ENCODE measurements around the gene AQR.

AQR gene

GRCh38 chr15:34841262-34841725 lies 128.2 kb downstream of the AQR start:
- H3K4me1 ChIP-seq (ENCODE audit: insufficient read depth, low read length) = no peaks in the 10 kb centered on the region
- no peaks in the 10 kb centered on the region for H3K9me3 ChIP-seq (ENCODE audit: insufficient read depth, low read length, severe bottlenecking)
- no peak overlapping the region for H3K4me2 ChIP-seq (ENCODE audit: insufficient read depth, low read length)
- no peaks in the 10 kb centered on the region for H3K27me3 ChIP-seq (ENCODE audit: insufficient read depth, low read length, poor library complexity)
- H3K27ac ChIP-seq (ENCODE audit: low read length) = no peak overlapping the region
- H2AFZ ChIP-seq (ENCODE audit: low read depth, low read length) = no peak overlapping the region
- H3K79me2 ChIP-seq (ENCODE audit: insufficient read depth, low read length) = no peaks in the 10 kb centered on the region
- H3K4me3 ChIP-seq (ENCODE audit: low read depth in 1 of 2, low read length in 2 of 2) = no peak overlapping the region
- no peaks in the 10 kb centered on the region for H4K20me1 ChIP-seq (ENCODE audit: insufficient read depth, low read length)
- no peak overlapping the region for H3K9ac ChIP-seq (ENCODE audit: low read depth, low read length)
- no peak for DNase-seq
- TF ChIP-seq, protein P1, sequence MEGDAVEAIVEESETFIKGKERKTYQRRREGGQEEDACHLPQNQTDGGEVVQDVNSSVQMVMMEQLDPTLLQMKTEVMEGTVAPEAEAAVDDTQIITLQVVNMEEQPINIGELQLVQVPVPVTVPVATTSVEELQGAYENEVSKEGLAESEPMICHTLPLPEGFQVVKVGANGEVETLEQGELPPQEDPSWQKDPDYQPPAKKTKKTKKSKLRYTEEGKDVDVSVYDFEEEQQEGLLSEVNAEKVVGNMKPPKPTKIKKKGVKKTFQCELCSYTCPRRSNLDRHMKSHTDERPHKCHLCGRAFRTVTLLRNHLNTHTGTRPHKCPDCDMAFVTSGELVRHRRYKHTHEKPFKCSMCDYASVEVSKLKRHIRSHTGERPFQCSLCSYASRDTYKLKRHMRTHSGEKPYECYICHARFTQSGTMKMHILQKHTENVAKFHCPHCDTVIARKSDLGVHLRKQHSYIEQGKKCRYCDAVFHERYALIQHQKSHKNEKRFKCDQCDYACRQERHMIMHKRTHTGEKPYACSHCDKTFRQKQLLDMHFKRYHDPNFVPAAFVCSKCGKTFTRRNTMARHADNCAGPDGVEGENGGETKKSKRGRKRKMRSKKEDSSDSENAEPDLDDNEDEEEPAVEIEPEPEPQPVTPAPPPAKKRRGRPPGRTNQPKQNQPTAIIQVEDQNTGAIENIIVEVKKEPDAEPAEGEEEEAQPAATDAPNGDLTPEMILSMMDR (IDR thresholded peaks at IDR 0.05; ENCODE audit: borderline replicate concordance, extremely low read depth, low read length, poor library complexity, severe bottlenecking) = no peak
- TF ChIP-seq EZH2 (IDR thresholded peaks at IDR 0.05; ENCODE audit: borderline replicate concordance, low read depth, low read length, severe bottlenecking) = no peak
- no peak for ATAC-seq (ENCODE audit: insufficient read depth, low read depth)
- no peaks in the 10 kb centered on the region for H3K36me3 ChIP-seq (ENCODE audit: insufficient read depth, low read length)

GRCh38 chr15:34838282-34838681 lies 131.3 kb downstream of the AQR start:
- Histone ChIP-seq H2AFZ (ENCODE audit: low read depth, low read length) (no peak overlapping the region), H3K9ac (ENCODE audit: low read depth, low read length) (no peak overlapping the region), H3K79me2 (ENCODE audit: insufficient read depth, low read length) (no peaks in the 10 kb centered on the region), H3K27me3 (ENCODE audit: insufficient read depth, low read length, poor library complexity) (no peaks in the 10 kb centered on the region), H3K4me1 (ENCODE audit: insufficient read depth, low read length) (no peaks in the 10 kb centered on the region), H3K36me3 (ENCODE audit: insufficient read depth, low read length) (no peaks in the 10 kb centered on the region), H3K9me3 (ENCODE audit: insufficient read depth, low read length, severe bottlenecking) (no peaks in the 10 kb centered on the region), H3K27ac (ENCODE audit: low read length) (no peak overlapping the region), H4K20me1 (ENCODE audit: insufficient read depth, low read length) (no peaks in the 10 kb centered on the region), H3K4me3 (ENCODE audit: low read depth in 1 of 2, low read length in 2 of 2) (no peak overlapping the region), H3K4me2 (ENCODE audit: insufficient read depth, low read length) (no peak overlapping the region)
- DNase-seq (no peak), ATAC-seq (ENCODE audit: insufficient read depth, low read depth) (no peak)
- TF ChIP-seq, protein P1 (IDR thresholded peaks at IDR 0.05; ENCODE audit: borderline replicate concordance, extremely low read depth, low read length, poor library complexity, severe bottlenecking) = no peak
- no peak for TF ChIP-seq EZH2 (IDR thresholded peaks at IDR 0.05; ENCODE audit: borderline replicate concordance, low read depth, low read length, severe bottlenecking)

GRCh38 chr15:34837246-34838016 lies 132.1 kb downstream of the AQR start:
- H4K20me1 ChIP-seq (ENCODE audit: insufficient read depth, low read length) = no peaks in the 10 kb centered on the region
- H3K27me3 ChIP-seq (ENCODE audit: insufficient read depth, low read length, poor library complexity) = no peaks in the 10 kb centered on the region
- no peak overlapping the region for H3K9ac ChIP-seq (ENCODE audit: low read depth, low read length)
- H2AFZ ChIP-seq (ENCODE audit: low read depth, low read length) = no peak overlapping the region
- H3K4me2 ChIP-seq (ENCODE audit: insufficient read depth, low read length) = no peak overlapping the region
- no peaks in the 10 kb centered on the region for H3K9me3 ChIP-seq (ENCODE audit: insufficient read depth, low read length, severe bottlenecking)
- H3K4me3 ChIP-seq (ENCODE audit: low read depth in 1 of 2, low read length in 2 of 2) = no peak overlapping the region
- H3K4me1 ChIP-seq (ENCODE audit: insufficient read depth, low read length) = no peaks in the 10 kb centered on the region
- no peaks in the 10 kb centered on the region for H3K36me3 ChIP-seq (ENCODE audit: insufficient read depth, low read length)
- no peaks in the 10 kb centered on the region for H3K79me2 ChIP-seq (ENCODE audit: insufficient read depth, low read length)
- no peak overlapping the region for H3K27ac ChIP-seq (ENCODE audit: low read length)
- TF ChIP-seq, protein P1 (IDR thresholded peaks at IDR 0.05; ENCODE audit: borderline replicate concordance, extremely low read depth, low read length, poor library complexity, severe bottlenecking) = no peak
- no peak for TF ChIP-seq EZH2 (IDR thresholded peaks at IDR 0.05; ENCODE audit: borderline replicate concordance, low read depth, low read length, severe bottlenecking)
- ATAC-seq (ENCODE audit: insufficient read depth, low read depth) (no peak), DNase-seq (no peak)

Data from DND-41 (cell line).